Measurements from ENCODE around the gene SYT7.

DNA sequence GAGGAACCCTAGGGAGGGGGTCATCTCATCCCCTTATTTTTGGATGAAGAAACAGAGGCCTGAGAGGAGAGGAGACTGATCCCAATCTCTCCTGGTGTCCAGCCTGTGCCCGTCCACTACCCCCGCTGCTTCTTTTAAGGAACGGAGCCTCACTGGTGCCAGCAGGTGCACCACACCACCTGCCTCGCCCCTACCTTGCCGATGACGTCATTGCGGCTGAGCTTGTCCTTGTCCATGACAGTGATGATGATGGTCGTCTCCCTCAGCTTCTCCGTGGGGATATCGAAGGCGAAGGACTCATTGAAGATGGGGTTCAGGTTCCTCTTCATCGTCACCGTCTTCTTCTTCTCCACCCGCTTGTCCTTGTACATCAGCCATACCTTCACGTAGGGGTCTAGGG, 58.0 kb downstream of the SYT7 start:
- TF ChIP-seq POLR2A (IDR thresholded peaks at IDR 0.05; ENCODE audit: low read depth, low read length) (no peak), POLR2AphosphoS5 (IDR thresholded peaks at IDR 0.05; ENCODE audit: low read depth, low read length) (no peak), TAF1 (IDR thresholded peaks at IDR 0.05; ENCODE audit: low read depth, low read length) (no peak), SPI1 (IDR thresholded peaks at IDR 0.05; ENCODE audit: low read depth, low read length) (no peak), POU2F2 (IDR thresholded peaks at IDR 0.05; ENCODE audit: low read depth, low read length) (no peak), PAX5 (IDR thresholded peaks at IDR 0.05; ENCODE audit: insufficient read depth, low read length, severe bottlenecking) (no peak)

Data from GM12891 (cell line).